Activated CD4-positive, alpha-beta T cell treated with anti-CD3 and anti-CD28 coated beads, Interleukin-2, amount 50 U/mL, for 48 hours (primary cell): ENCODE results near the gene SLC39A11.
"Not testable (repeated sequence)": the region's sequence is repeated elsewhere in the genome, so short reads cannot be mapped to it uniquely, and the experiment has no call there.

Experiments used
- DNase-seq, 2 experiments: peaks; one replicate each; pipeline ENCODE4 v3.0.0-alpha.2; 2020

The SLC39A11 gene

GRCh38 chr17:72999474-72999873 lies 93.0 kb downstream of the SLC39A11 start:
- DNase-seq, result not testable (repeated sequence)

GRCh38 chr17:72998343-72998742 lies 94.1 kb downstream of the SLC39A11 start:
- DNase-seq, result no peak

- DNase-seq, result no peak
Observed at GRCh38 chr17:72997559-72997958, 94.9 kb downstream of the SLC39A11 start.

GRCh38 chr17:72996791-72997190 lies 95.7 kb downstream of the SLC39A11 start:
- DNase-seq, result no peak

GRCh38 chr17:72995008-72995656 lies 97.4 kb downstream of the SLC39A11 start:
- no peak for DNase-seq

- peak; percentile 32 to 54 for DNase-seq
Observed at GRCh38 chr17:72992783-72993467, 99.6 kb downstream of the SLC39A11 start.

GRCh38 chr17:72991651-72992050 lies 100.8 kb downstream of the SLC39A11 start:
- DNase-seq, result no peak

GRCh38 chr17:72989074-72989610 lies 103.3 kb downstream of the SLC39A11 start:
- no peak for DNase-seq

- DNase-seq, result no peak
Observed at GRCh38 chr17:72988451-72988850, 104.0 kb downstream of the SLC39A11 start.

GRCh38 chr17:72987166-72987565 lies 105.3 kb downstream of the SLC39A11 start:
- no peak for DNase-seq

GRCh38 chr17:72985882-72986720 lies 106.4 kb downstream of the SLC39A11 start:
- DNase-seq, result peak; percentile 60 to 67

GRCh38 chr17:72984926-72985325 lies 107.6 kb downstream of the SLC39A11 start:
- DNase-seq, result no peak

- no peak for DNase-seq
Observed at GRCh38 chr17:72984145-72984925, 108.2 kb downstream of the SLC39A11 start.

- DNase-seq, result no peak
Observed at GRCh38 chr17:72982680-72983079, 109.8 kb downstream of the SLC39A11 start.

GRCh38 chr17:72978593-72979218 lies 113.8 kb downstream of the SLC39A11 start:
- DNase-seq, result no peak

GRCh38 chr17:72977771-72978417 lies 114.6 kb downstream of the SLC39A11 start:
- DNase-seq, result no peak

GRCh38 chr17:72976971-72977770 lies 115.3 kb downstream of the SLC39A11 start:
- no peak for DNase-seq

- no peak for DNase-seq
Observed at GRCh38 chr17:72975509-72975908, 117.0 kb downstream of the SLC39A11 start.

- DNase-seq, result no peak
Observed at GRCh38 chr17:72974605-72975232, 117.8 kb downstream of the SLC39A11 start.
